Activated CD4-positive, alpha-beta T cell treated with anti-CD3 and anti-CD28 coated beads, Interleukin-2, amount 50 U/mL, for 1 hour (primary cell): ENCODE data around the gene ZNF317.

Experiments
- DNase-seq: peaks from one replicate; pipeline ENCODE4 v3.0.0-alpha.2; 2020

The ZNF317 gene

GRCh38 chr19:9140159-9140874 lies at the start of gene ZNF317:
TSS of gene ZNF317 (plus strand) at chr19:9140397. CDS start at chr19:9156017, 15,620 bp downstream.
- peak; percentile 88 for DNase-seq

DNA sequence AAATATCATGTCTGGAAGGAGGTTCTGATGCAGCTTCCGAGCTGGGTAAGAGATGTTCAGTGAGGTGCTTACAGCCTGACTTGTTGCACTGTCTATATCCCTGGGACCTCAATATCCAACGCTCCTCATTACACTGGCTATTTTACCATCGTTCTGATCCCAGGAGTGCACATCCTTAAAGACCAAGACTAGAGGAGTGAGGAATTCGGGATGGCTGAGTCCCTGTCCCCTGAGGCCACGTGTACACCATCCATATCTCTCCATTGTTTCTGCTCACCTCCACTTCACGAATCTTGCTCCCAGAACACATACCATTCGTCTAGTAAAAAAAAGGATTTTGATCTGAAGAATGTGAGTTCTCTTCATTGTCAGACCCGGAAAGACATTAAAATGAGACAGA lies 32.8 kb upstream of the ZNF317 start, which contains the start of gene OR7G2:
Gene OR7G2, minus strand, starts transcription at position 101 of the 400 bp plus-strand sequence. CDS start 4,232 bp downstream, outside the sequence.
- no peak for DNase-seq

GRCh38 chr19:9109959-9110358 lies 30.2 kb upstream of the ZNF317 start:
- DNase-seq = no peak

- no peak for DNase-seq
Measured at GRCh38 chr19:9115307-9115813, 24.8 kb upstream of the ZNF317 start, which contains the start of gene OR7G1. TSS of gene OR7G1 (minus strand) at chr19:9115763. CDS start at chr19:9115763, 0 bp downstream.

- no peak for DNase-seq
Measured at GRCh38 chr19:9116547-9116946, 23.6 kb upstream of the ZNF317 start.

DNA sequence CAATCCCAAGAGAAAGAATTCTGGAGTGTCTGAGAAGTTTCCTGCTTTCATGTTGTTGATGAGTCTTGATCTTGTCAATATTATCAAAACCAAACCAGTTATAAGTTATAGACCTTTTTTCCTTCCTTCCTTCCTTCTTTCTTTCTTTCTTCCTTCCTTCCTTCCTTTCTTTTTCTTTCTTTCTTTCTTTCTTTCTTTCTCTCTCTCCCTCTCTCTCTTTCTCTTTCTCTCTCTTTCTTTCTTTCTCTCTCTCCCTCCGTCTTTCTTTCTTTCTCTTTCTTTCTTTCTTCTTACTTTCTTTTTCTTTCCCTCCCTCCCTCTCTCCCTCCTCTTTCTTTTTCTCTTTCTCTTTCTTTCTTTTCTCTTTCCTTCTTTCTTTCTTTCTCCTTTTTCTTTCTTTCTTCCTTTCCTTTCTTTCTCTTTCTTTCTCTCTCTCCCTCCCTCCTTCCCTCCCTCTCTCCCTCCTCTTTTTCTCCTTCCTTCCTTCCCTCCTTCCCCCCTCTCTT lies 13.2 kb upstream of the ZNF317 start, which contains the start of gene OR7G3:
Gene OR7G3, minus strand, starts transcription at position 51 of the 506 bp plus-strand sequence. Its CDS starts 0 bp downstream, at position 51.
- no peak for DNase-seq

DNA sequence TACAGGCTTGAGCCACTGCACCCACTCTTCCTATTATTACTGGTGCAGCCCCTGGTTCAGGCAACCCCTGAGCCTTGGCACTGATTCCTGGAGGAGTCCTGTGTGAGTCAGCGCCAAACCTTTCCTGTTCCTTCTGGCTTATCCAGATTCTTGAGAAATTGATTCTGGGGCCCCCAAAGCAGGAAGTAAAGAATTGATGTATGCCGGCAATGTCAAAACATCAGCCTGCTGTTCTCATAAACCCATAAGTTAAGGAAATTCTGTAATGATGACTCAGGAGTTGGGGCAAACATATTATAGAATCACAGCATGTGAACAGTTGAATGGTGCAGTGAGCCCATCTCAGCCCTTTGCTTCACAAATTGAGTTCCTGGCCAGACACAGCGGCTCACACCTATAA lies 12.0 kb upstream of the ZNF317 start:
- DNase-seq = no peak

DNA sequence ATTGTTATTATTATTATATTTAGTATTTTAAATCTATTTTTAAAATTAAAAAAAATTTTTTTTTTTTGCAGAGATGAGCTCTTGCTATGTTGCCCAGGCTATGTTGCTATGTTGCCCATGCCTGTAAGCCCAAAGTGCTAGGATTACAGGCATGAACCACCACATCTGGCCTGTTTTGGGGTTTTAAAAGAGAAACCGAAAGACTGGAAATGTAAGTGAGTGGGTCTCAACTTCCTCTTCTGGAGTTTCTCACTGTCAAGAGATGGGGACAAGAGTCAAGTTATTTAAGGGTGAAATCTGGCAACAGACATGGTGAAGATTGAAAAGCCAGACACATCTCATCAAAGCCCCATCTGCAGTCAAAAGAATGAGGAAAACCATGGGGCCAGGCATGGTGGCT lies 9.2 kb upstream of the ZNF317 start:
- no peak for DNase-seq

DNA sequence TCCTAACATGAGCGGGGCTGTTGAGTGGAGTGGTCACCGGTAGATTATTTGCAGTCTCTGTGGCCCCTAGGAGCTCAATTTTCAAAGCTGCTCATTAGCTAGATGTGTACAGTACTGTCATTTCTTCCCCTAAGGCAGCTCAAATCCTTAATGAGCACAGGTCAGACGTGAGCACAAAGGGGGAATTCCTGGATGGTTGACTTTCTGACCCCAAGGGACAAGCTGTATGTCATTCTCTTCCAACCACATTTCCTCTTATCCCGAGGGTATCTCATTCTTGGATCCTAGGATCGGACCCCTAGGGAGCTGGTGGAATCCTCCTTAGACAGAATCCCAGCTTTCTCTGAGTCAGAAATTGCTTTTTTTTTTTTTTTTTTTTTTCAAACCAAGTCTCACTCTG lies 7.8 kb upstream of the ZNF317 start:
- no peak for DNase-seq

- DNase-seq = no peak
Measured at GRCh38 chr19:9139609-9140158, 513 bp upstream of the ZNF317 start.

DNA sequence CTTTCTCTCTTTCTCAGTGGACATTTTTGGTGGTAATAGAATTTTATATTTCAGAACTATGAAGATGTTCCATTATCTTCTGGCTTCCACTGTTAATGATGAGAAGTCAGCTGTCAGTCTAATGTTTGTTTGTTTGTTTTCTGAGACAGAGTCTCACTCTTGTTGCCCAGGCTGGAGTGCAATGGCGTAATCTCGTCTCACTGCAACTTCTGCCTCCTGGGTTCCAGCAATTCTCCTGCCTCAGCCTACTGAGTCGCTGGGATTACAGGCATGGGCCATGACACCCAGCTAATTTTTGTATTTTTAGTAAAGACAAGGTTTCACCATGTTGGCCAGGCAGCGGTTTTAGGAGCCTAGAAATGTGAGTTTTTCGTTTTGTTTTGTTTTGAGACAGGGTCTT lies 4.7 kb downstream of the ZNF317 start:
- DNase-seq = no peak

DNA sequence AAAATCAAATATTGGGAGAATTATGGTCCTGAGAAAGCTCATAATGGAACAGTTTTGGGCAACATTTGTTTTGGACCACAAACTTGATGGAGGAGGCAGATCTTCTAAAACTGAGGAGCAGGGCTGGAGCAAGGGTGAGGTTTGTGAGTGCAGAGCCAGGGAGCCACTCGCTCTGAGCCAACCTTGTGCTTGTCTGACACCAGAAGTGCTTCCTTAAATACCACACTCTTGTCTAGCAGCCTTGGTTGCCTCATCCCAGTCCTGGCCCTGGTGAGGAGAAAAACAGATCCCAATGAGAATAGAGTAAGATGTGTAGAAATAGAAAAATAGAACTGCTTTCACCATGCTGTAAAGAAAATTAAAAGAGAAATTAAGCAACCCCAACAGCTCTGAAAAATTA lies 6.7 kb downstream of the ZNF317 start:
- no peak for DNase-seq

GRCh38 chr19:9148697-9149096 lies 8.5 kb downstream of the ZNF317 start:
- no peak for DNase-seq

GRCh38 chr19:9149997-9150396 lies 9.8 kb downstream of the ZNF317 start:
- no peak for DNase-seq

DNA sequence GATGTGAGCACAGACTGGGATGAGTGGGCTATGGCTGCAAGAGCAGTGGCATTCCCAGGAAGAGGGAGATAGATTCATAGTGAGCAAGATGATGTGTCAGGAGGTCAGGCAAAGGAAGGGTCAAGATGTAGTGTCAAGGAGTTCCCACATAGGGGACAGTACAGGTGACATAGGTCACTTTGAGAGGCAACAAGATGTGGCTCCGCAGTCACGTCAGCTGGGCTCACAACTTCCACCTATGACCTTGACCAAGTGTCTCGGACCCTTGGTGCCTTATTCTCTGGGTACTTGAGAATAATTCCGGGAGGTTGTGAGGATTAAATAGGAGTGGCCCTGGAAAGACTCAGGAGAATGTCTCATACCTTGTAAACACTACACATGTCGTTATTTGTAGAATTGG lies 10.5 kb downstream of the ZNF317 start:
- DNase-seq = no peak

GRCh38 chr19:9151367-9151766 lies 11.2 kb downstream of the ZNF317 start:
- DNase-seq = no peak

DNA sequence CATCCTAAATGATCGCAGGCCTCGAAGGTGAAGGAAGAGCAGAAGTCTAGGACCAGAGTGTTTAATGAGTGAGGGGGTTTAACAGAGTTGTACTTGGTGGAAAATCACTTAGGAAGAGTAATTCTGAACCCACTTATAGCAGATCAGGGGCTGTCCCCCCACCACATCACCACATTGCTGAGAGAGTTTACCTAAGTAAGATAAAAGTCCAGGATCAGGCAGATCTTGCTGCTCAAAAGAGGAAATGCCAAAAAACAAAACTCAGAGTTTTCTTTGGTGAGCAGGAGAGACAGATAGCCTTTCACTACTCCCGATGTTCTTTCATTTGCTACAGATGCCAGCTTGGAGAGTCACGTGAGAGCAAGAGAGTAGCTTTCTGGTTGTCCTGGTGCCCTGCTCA lies 15.4 kb downstream of the ZNF317 start:
- no peak for DNase-seq

DNA sequence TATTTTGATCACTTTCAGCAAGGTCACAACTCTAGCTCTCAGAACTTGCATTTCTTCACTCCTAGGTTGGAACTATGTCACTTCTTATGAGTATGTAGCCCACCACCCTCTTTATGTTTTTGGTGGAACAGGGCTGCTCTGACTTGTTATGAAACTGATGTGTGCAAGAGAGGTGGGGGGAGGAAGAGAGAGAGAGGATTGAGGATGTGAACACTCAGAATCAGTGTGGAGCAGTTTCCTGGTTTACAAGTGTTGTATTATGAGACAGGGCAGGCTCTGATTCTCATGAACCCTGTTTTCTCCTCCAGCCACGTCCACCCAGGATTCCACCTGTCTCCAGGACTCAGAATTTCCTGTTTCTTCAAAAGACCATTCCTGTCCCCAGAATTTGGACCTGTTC lies 16.1 kb downstream of the ZNF317 start:
- DNase-seq = no peak

- no peak for DNase-seq
Measured at GRCh38 chr19:9159891-9160290, 19.7 kb downstream of the ZNF317 start.

- no peak for DNase-seq
Measured at GRCh38 chr19:9161427-9161826, 21.2 kb downstream of the ZNF317 start.

DNA sequence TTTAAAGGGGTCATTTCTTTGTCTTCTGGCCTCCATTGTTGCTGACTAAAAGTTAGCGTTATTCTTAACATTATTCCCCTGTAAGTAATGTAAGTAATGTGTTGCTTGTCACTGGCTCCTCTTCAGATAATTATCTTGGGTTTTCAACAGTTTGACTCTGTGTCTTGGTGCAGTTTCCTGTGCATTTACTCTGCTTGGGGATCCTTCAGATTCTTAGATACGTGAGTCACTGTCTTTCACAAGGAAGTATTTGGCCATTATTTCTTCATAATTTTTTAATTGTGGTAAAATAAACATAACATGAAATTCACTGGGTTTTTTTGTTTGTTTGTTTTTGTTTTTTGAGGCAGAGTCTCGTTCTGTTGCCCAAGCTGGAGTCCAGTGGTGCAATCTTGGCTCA lies 25.1 kb downstream of the ZNF317 start:
- no peak for DNase-seq

DNA sequence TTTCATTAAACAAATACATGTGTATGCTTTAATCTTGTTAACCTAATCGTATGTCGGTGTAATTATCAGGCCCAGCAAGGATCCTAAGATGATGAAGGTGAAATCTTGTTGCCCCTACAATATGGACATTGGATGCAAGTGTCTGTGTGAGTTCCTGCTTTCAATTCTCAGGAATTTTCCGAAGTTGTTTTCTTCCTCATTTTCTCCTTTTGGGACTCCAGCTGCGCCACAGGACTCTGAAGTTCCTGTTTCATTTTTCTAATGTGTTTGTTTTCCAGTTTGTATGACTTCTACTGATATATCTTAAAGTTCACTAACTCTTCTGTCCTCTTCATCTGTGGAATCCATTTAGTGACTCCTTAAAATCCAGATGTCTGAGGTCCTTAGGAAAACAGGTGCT lies 26.6 kb downstream of the ZNF317 start:
- no peak for DNase-seq

- DNase-seq = no peak
Measured at GRCh38 chr19:9171393-9171991, 31.3 kb downstream of the ZNF317 start.

- DNase-seq = no peak
Measured at GRCh38 chr19:9175326-9175725, 35.1 kb downstream of the ZNF317 start.
